Erythroblast (primary cell): ENCODE results near the gene SPACDR.

ENCODE experiments used
- GATA1 ChIP-seq: IDR thresholded peaks from 2 replicates; pipeline ENCODE4 v1.6.1; 2011; ENCODE audit warnings: low read depth, mild to moderate bottlenecking, control low read depth, low read length, moderate library complexity
- POLR2A ChIP-seq: IDR thresholded peaks from 2 replicates; pipeline ENCODE4 v1.6.1; 2011; ENCODE audit warnings: mild to moderate bottlenecking, low read length

GRCh38 chr7:100443096-100443840 is 20.8 kb downstream of the SPACDR start:
- TF ChIP-seq POLR2A (no peak), GATA1 (no peak)
